T-helper 22 cell (primary cell): Measurements from ENCODE around the gene MISP3.

ENCODE experiments used
- DNase-seq: peaks from one replicate; pipeline ENCODE4 v3.0.0-alpha.2; 2020; ENCODE audit warnings: low read depth

MISP3 gene

DNA sequence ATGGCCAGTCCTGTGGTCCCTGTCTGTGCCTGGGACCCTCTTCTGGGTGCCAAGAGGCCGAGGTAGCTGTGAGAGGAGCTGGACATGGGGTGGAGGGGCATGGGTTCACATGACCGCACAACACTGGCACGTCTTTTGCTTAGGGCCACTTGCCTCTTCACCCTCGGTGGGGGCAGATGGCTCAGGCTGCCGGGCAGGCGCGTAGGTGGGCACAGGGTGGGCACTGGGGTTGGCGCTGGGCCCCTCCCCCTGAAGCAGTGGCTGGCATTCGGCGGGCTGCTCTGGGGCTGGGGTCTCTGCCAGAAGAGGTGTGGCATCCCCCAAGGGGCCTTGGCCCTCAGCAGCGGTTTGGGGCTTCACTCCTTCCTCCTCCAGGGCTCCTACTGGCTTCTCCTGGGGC is 19.1 kb upstream of the MISP3 start:
- DNase-seq, result no peak

GRCh38 chr19:14054099-14054498 is 18.5 kb upstream of the MISP3 start:
- DNase-seq, result no peak

DNA sequence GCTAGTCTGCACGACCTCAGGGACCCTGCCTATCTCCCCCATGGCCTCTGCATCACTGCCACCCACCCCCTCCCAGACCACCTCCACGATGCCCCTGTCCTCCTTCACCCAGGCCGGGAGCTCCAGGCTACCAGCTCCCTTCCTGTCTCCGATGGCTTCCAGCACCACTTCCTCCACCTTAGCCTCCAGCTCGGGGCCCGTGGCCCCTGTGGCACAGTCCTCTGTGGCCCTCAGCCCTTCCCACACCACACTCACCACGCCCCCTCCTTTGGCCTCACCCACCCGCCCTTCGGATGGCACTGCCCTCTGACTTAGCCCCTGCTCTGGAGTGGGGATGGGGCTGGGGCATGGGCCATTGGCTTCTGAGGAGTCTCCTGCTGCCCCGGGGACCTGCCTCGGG is 17.9 kb upstream of the MISP3 start:
- no peak for DNase-seq

DNA sequence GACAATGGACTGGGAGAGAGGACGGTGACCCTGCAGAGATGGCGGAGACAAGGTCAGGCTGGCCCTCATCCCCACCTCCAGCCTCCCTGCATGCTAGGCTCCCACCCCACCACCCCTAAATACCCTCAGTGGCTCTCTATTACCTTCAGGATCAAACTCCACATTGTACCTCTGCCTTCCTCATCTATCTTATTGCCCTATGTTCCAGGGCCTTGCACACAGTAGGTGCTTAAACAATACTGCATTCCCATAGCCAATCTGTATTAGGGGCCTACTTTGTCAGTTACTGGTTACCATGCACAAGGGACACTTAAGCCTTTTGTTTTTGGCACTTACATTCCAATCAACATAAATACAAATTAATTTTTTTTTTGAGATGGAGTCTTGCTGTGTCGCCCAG is 17.2 kb upstream of the MISP3 start:
- DNase-seq, result no peak

- no peak for DNase-seq
Measured at GRCh38 chr19:14056069-14056666, 16.4 kb upstream of the MISP3 start.

DNA sequence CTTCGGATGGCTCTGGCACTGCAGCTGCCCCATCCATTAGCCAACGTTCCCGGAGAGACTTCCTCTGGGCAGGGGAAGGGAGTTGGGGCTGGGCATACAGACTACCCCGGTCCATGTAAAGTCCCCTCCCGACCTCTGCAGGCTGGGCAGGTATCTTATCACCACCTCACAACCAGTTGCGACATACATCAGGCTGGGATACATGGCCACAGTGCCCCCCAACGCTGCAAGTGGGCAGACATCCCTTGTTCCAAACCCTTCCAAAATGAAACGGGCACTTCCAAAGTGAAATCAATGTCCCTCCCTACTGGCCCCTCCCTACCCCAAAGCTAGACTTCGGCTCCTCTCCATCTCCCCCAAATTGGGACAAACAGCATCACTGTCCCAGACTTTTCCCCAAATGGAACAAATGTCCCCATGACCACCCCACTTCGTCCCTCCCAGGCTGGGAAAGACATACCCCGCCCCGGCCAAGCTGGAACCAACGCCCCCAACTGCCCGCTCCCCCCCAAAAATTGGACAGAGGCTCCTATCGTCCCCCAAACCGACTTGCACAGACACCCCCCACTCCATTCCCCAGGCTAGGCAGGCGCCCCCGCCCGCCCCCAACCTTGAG is 15.7 kb upstream of the MISP3 start:
- DNase-seq, result no peak

- DNase-seq, result no peak
Measured at GRCh38 chr19:14058182-14059092, 14.1 kb upstream of the MISP3 start.

- DNase-seq, result no peak
Measured at GRCh38 chr19:14059093-14059480, 13.5 kb upstream of the MISP3 start.

DNA sequence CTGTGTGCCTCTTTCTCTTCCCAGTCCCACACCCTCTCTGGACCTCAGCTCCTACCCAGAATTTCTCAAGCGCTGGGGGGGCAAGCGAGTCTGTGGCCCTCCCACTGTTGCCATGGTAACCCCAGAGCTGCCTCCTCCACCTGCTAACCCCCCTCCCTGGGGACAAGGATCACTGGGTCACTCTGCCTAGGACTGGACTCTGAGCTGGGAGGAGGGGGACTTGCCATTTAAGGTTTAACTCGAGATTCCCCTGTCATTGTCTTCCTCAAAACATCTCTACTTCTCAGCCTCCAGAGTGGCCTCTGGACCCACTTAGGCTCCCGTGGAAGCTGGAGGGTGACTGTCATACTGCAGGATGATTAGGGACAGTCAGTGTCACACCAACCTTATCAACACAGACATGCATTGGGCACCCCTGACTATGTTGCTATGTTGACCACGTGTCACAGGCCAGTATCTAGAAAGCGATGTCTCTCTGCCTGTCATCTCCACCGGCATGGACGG is 12.9 kb upstream of the MISP3 start:
- DNase-seq, result no peak

GRCh38 chr19:14061081-14061749 is 11.4 kb upstream of the MISP3 start:
- DNase-seq, result no peak

DNA sequence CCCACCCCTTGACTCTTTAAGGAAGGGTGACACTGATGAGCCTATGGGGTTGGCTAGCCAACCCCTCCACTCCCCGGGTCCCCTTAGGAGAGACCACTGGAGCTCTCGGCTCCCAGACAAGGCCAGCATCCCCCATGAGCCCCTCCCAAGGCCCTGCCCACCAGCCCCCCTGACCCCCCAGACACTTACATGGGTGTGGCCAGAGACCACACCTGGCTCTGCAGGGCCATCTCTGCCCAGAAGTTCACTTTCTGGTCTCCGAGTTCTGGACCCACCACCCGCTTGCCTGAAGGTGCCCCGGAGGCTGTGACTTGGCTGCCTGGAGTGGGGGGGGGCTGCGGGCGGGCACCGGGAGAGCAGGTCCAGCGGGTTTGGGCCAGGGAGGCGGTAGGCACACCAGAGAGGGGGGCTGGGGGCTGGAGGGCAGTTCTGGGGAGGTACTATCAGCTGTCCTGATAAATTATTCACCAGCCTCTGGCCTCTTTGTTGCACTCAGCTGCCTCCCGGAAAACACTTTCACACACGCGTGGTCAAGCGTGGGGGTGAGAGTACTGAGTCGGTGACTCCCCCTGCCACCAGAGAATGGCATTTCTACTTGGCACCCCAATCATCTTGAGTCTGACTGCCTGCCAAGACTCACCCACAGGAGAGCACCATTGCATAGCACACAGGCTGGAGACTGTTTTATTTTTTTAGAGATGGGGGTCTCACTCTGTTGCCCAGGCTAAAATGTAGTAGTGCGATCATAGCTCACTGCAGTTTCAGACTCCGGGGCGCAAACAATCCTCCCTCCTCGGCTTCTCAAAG is 10.6 kb upstream of the MISP3 start, which contains the start of gene PALM3:
Gene PALM3, minus strand, starts transcription at position 326 of the 807 bp plus-strand sequence. Its CDS starts 96 bp downstream, at position 230.
- DNase-seq, result no peak

- no peak for DNase-seq
Measured at GRCh38 chr19:14062558-14062855, 10.1 kb upstream of the MISP3 start.

GRCh38 chr19:14063105-14063504 is 9.5 kb upstream of the MISP3 start:
- DNase-seq, result no peak

GRCh38 chr19:14066134-14066533 is 6.5 kb upstream of the MISP3 start:
- DNase-seq, result no peak

DNA sequence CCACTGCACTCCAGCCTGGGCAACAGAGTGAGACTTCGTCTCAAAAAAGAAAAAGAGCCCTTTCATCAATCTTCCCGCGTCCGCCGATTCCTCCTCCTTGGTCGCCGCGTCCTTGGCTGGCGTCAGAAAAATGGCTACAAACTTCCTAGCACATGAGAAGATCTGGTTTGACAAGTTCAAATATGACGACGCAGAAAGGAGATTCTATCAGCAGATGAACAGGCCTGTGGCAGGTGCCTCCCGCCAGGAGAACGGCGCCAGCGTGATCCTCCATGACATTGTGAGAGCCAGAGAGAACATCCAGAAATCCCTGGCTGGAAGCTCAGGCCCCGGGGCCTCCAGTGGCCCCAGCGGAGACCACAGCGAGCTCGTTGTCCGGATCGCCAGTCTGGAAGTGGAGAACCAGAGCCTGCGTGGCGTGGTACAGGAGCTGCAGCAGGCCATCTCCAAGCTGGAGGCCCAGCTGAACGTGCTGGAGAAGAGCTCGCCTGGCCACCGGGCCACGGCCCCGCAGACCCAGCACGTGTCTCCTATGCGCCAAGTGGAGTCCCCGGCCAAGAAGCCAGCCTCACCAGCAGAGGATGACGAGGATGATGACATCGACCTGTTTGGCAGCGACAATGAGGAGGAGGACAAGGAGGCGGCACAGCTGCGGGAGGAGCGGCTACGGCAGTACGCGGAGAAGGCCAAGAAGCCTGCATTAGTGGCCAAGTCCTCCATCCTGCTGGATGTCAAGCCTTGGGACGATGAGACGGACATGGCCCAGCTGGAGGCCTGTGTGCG is 2.1 kb upstream of the MISP3 start:
- DNase-seq, result no peak

GRCh38 chr19:14073261-14073924 is 807 bp downstream of the MISP3 start:
- peak; percentile 55 for DNase-seq

DNA sequence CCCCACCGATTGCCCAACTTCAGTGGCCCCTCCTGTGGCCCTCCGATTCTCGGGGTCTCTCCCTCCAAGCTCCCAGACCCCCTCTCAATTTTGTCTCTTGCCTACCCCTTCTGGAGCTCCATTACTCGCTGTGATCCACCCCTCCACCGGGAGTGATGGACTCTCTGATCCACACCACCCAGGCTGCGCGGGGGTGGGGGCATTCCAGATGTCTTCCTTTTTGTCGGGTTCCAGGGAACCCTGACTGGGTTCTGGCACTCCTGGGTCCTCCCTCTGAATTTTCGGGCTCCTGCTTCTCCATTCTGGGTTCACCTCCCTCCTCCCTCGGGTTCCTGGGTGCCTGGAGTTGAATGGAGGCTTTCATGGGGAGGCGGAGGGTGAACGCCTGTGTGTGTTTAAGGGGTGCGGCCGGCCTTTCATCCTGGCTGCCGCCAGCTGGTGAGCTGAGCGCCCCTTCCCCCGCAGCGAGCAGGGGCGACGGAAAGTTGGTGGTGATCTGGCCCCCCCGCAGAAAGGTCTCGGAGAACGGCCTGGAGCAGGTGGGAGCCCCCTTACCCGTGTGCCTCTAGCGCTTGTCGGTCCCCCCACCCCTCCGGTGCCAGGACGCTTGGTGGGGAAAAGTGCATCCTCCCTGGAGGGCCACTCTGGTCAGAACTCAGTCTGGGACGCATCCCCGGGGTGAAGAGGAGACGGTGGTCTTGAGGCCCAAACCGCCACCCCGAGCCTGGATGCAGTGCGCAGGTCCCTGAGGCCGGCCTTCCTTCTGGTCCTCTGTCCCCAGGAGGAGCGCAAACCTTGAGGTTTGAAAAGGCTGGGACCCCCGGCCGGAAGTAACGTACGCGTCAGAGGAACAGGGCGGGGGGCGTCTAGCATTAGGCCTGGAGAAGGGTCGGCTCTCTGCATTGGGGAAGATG is 1.6 kb downstream of the MISP3 start:
- no peak for DNase-seq

- no peak for DNase-seq
Measured at GRCh38 chr19:14078411-14078810, 5.8 kb downstream of the MISP3 start.
